K562 (cell line): Measurements from ENCODE around the gene ZFAND2B. TPM values are rescaled to one million over a fixed set of nuclear protein-coding genes. Genes with fewer than 3 reads are reported as not detected.

Source experiments
- ATAC-seq: fragments of 200-7000 bp; cut with Tn5 transposase; 3 replicates; pipeline ENCODE4 v1.9.1; 2020; ENCODE audit warnings: moderate library complexity
- BruUV-seq: library from RNA; stranded (reverse); fragments of 400-500 nt; replicated peaks from 2 replicates; lab custom pipeline; 2021; lab: Mats Ljungman, UMichigan
- CTCF ChIA-PET: fragments of 300-600 bp; formaldehyde crosslinking; extraction: SDS; loops from one replicate; lab custom pipeline; 2021; ENCODE audit warnings: low intra/inter-chr PET ratio; lab: Yijun Ruan, JAX
- POLR2A ChIA-PET: fragments of 300-600, 350-650 bp; sonication (Branson Sonifier 250); formaldehyde crosslinking; extraction: SDS; loops from one replicate; lab custom pipeline; 2021; ENCODE audit warnings: antibody characterized with exemption, inconsistent platforms; lab: Yijun Ruan, JAX
- DNase-seq, 4 experiments: peaks; one replicate each; pipeline versions ENCODE4 v3.0.0 to v3.0.0-alpha.2; 2011 to 2018; ENCODE audit warnings: low spot score in 3 of 4, mixed read lengths in 3 of 4; ENCODE audit errors: extremely low read depth in 1 of 4
- FAIRE-seq: peaks from 2 replicates; lab custom pipeline; 2011; peaks lifted over from hg19 to GRCh38; lab: Jason Lieb, UNC
- H2AFZ ChIP-seq: 2 replicates; pipeline ENCODE4 v1.6.0; 2011; ENCODE audit warnings: low read depth, low read length, control low read depth, inconsistent platforms
- H3K27ac ChIP-seq: fragments of 200-600 bp; 3 replicates; pipeline ENCODE4 v1.8.0; 2011; ENCODE audit warnings: low read depth, mild to moderate bottlenecking, control low read depth, inconsistent platforms, low read length, moderate library complexity, mixed read lengths; ENCODE audit errors: extremely low read depth
- H3K27me3 ChIP-seq, 2 experiments: fragments of 300-600 bp in 1 of 2; 2 replicates in 1 of 2; 3 replicates in 1 of 2; pipeline versions ENCODE4 v1.6.0 to v1.8.0; 2011; ENCODE audit warnings: inconsistent platforms in 2 of 2, low read length in 2 of 2, mild to moderate bottlenecking in 1 of 2, mixed read lengths in 1 of 2, moderate library complexity in 1 of 2; ENCODE audit not compliant: control insufficient read depth in 2 of 2, insufficient read depth in 2 of 2
- H3K36me3 ChIP-seq: fragments of 300-600 bp; 3 replicates; pipeline ENCODE4 v1.8.0; 2011; ENCODE audit warnings: mild to moderate bottlenecking, low read length, inconsistent platforms; ENCODE audit not compliant: control insufficient read depth, insufficient read depth
- H3K4me1 ChIP-seq, 2 experiments: fragments of 200-600 bp in 1 of 2; replicated peaks in 1 of 2; 2 replicates in 1 of 2; 3 replicates in 1 of 2; pipeline versions ENCODE4 v1.5.1 to v1.8.0; 2011; ENCODE audit warnings: inconsistent platforms in 2 of 2, low read length in 2 of 2, mild to moderate bottlenecking in 1 of 2, mixed read lengths in 1 of 2, moderate library complexity in 1 of 2; ENCODE audit not compliant: control insufficient read depth in 2 of 2, insufficient read depth in 2 of 2
- H3K4me2 ChIP-seq: 2 replicates; pipeline ENCODE4 v1.6.1; 2011; ENCODE audit warnings: low read length, control low read depth, inconsistent platforms, mixed read lengths; ENCODE audit not compliant: insufficient read depth
- H3K4me3 ChIP-seq: fragments of 200-600 bp; sonication (generic), shearing (Covaris generic); 2 replicates; pipeline ENCODE4 v1.5.1; 2016; ENCODE audit warnings: control low read depth, inconsistent platforms
- H3K79me2 ChIP-seq: fragments of 200-600 bp; 3 replicates; pipeline ENCODE4 v1.8.0; 2011; ENCODE audit warnings: low read length, inconsistent platforms; ENCODE audit not compliant: control insufficient read depth, insufficient read depth
- H3K9ac ChIP-seq, 2 experiments: 2 replicates each; pipeline versions ENCODE4 v1.6.0 to v1.6.1; 2011; ENCODE audit warnings: low read depth in 2 of 2, low read length in 2 of 2, control low read depth in 1 of 2, inconsistent platforms in 1 of 2, mild to moderate bottlenecking in 1 of 2, mixed read lengths in 1 of 2; ENCODE audit not compliant: insufficient read depth in 1 of 2
- H3K9me1 ChIP-seq: one replicate; pipeline ENCODE4 v1.6.0; 2011; ENCODE audit warnings: inconsistent platforms, mild to moderate bottlenecking, low read length, moderate library complexity; ENCODE audit not compliant: control insufficient read depth, insufficient read depth
- H3K9me3 ChIP-seq: replicated peaks from 2 replicates; pipeline ENCODE4 v1.5.1; 2011; ENCODE audit warnings: low read depth, low read length, inconsistent platforms; ENCODE audit not compliant: control insufficient read depth, insufficient read depth
- H4K20me1 ChIP-seq: replicated peaks from 2 replicates; pipeline ENCODE4 v1.6.1; 2011; ENCODE audit warnings: low read length, inconsistent platforms, mixed read lengths; ENCODE audit not compliant: control insufficient read depth, insufficient read depth
- BDP1 ChIP-seq: IDR thresholded peaks from 3 replicates; pipeline ENCODE4 v1.6.1; 2011; ENCODE audit not compliant: insufficient read length, insufficient read depth
- CHD1 ChIP-seq: fragments of 200-600 bp; sonication (generic); IDR thresholded peaks from one replicate; pipeline ENCODE4 v1.6.1; 2012; ENCODE audit warnings: mild to moderate bottlenecking, moderate library complexity, low read length, inconsistent platforms
- EHMT2 ChIP-seq: fragments of 450-650 bp; IDR thresholded peaks from 2 replicates; pipeline ENCODE4 v1.6.1; 2018; ENCODE audit warnings: antibody characterized with exemption
- NCOA2 ChIP-seq, 2 experiments: fragments of 450-650 bp; IDR thresholded peaks; 2 replicates each; pipeline ENCODE4 v1.6.1; 2018; ENCODE audit warnings: mild to moderate bottlenecking in 2 of 2, moderate library complexity in 1 of 2; ENCODE audit not compliant: partially characterized antibody in 2 of 2
- SPI1 ChIP-seq: IDR thresholded peaks from 2 replicates; pipeline ENCODE4 v1.6.1; 2011; ENCODE audit warnings: low read depth, low read length, control low read depth, borderline replicate concordance
- SUPT5H ChIP-seq: fragments of 450-650 bp; IDR thresholded peaks from 2 replicates; pipeline ENCODE4 v1.6.1; 2016
- ZBED1 ChIP-seq: IDR thresholded peaks from 2 replicates; pipeline ENCODE4 v1.6.1; 2014
- WGBS: fragments of 100-300 bp; shearing (Covaris generic); methylation state at CpG from one replicate; pipeline ENCODE4 v1.1.6; 2016; ENCODE audit warnings: low coverage, mixed read lengths; ENCODE audit not compliant: insufficient coverage; ENCODE audit errors: missing lambda C conversion rate; 5-methylcytosine and 5-hydroxymethylcytosine counted together
- in situ Hi-C: fragments of 300-500 bp; cut with MboI; formaldehyde crosslinking; loops from 4 replicates; pipeline ENCODE4 v1.15.0; 2018; ENCODE audit warnings: inconsistent platforms, mixed read lengths
- intact Hi-C: fragments of 100-400 bp; cut with micrococcal nuclease; formaldehyde crosslinking; loops from 2 replicates; pipeline ENCODE4 v1.14.2; 2022
- polyA plus RNA-seq, 8 experiments: library from polyadenylated mRNA; depleted of rRNA in 4 of 8; stranded (reverse) in 5 of 8; unstranded in 3 of 8; fragments of >200 nt; fragmentation: Nextera tagmentation in 2 of 8; fragmentation: Illumina TruSeq in 1 of 8; extraction: Ambion mirVana in 2 of 8; extraction: Trizol in 1 of 8; gene quantifications; 2 replicates each; pipeline versions ENCODE4 v1.2.1 to v1.2.3, GENCODE V29; 2011 to 2014; ENCODE audit warnings: inconsistent platforms in 1 of 8, missing spikeins in 1 of 8
- total RNA-seq, 7 experiments: library from RNA; depleted of rRNA in 6 of 7; stranded (reverse); fragments of >200 nt in 6 of 7; fragmentation: Illumina TruSeq in 2 of 7; extraction: Trizol in 2 of 7; gene quantifications; 2 replicates each; pipeline versions ENCODE4 v1.2.1 to v1.2.3, GENCODE V29; 2011 to 2021; ENCODE audit warnings: low replicate concordance in 1 of 7
- TF ChIP-seq, protein P1 (sequence below): fragments of 250-450 bp; sonication (Bioruptor Pico); IDR thresholded peaks from 2 replicates; pipeline ENCODE4 v1.8.0; 2022; ENCODE audit warnings: inconsistent platforms
- TF ChIP-seq, protein P2 (sequence below): sonication (generic); formaldehyde crosslinking; IDR thresholded peaks from 2 replicates; pipeline ENCODE4 v1.8.0; 2022; ENCODE audit warnings: mild to moderate bottlenecking, missing genetic modification reagents
- TF ChIP-seq, protein P3 (sequence below): fragments of 250-450 bp; sonication (Bioruptor Pico); IDR thresholded peaks from 2 replicates; pipeline ENCODE4 v1.9.0; 2021; ENCODE audit warnings: mild to moderate bottlenecking
- TF ChIP-seq, protein P4 (sequence below): sonication (generic); formaldehyde crosslinking; IDR thresholded peaks from 2 replicates; pipeline ENCODE4 v1.9.0; 2022; ENCODE audit warnings: mild to moderate bottlenecking, missing genetic modification reagents
- TF ChIP-seq, protein P5 (sequence below): fragments of 250-450 bp; sonication (Bioruptor Pico); IDR thresholded peaks from 2 replicates; pipeline ENCODE4 v1.5.0; 2021
- TF ChIP-seq, protein P6 (sequence below): fragments of 450-650 bp; IDR thresholded peaks from 2 replicates; pipeline ENCODE4 v1.6.1; 2017; ENCODE audit warnings: mild to moderate bottlenecking, moderate library complexity

Gene ZFAND2B
- total and polyA plus RNA-seq, 9 of the 15 experiments (the other 6 are each of a cell fraction or from before 2014, with no cell fraction given) = 9.9 to 33.3 (median 26.1) TPM

DNA sequence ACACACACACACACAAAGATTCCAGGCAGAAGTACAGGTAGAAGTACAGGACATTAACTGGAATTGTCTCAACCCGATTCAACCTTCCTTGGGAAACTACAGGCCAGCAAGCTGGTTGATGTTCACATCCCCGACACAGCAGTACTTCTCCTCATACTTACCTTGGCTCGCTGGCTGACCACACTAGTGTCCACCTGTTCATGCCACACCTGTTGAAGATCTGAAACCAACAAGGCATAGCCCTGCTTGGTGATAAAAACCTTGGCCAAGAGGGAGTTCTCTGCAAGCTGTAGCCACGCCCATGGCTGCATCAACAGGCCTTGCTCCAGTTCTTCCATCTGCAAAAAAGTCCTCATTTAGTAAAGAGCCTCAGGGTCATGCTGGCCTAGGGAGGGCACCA is 48.6 kb upstream of the ZFAND2B start (continued):
- no peak for TF ChIP-seq CHD1
- TF ChIP-seq, protein P1, sequence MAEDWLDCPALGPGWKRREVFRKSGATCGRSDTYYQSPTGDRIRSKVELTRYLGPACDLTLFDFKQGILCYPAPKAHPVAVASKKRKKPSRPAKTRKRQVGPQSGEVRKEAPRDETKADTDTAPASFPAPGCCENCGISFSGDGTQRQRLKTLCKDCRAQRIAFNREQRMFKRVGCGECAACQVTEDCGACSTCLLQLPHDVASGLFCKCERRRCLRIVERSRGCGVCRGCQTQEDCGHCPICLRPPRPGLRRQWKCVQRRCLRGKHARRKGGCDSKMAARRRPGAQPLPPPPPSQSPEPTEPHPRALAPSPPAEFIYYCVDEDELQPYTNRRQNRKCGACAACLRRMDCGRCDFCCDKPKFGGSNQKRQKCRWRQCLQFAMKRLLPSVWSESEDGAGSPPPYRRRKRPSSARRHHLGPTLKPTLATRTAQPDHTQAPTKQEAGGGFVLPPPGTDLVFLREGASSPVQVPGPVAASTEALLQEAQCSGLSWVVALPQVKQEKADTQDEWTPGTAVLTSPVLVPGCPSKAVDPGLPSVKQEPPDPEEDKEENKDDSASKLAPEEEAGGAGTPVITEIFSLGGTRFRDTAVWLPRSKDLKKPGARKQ = no peak
- TF ChIP-seq, protein P2, sequence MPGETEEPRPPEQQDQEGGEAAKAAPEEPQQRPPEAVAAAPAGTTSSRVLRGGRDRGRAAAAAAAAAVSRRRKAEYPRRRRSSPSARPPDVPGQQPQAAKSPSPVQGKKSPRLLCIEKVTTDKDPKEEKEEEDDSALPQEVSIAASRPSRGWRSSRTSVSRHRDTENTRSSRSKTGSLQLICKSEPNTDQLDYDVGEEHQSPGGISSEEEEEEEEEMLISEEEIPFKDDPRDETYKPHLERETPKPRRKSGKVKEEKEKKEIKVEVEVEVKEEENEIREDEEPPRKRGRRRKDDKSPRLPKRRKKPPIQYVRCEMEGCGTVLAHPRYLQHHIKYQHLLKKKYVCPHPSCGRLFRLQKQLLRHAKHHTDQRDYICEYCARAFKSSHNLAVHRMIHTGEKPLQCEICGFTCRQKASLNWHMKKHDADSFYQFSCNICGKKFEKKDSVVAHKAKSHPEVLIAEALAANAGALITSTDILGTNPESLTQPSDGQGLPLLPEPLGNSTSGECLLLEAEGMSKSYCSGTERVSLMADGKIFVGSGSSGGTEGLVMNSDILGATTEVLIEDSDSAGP (CRISPR knock-in tag) = no peak
- TF ChIP-seq, protein P3, sequence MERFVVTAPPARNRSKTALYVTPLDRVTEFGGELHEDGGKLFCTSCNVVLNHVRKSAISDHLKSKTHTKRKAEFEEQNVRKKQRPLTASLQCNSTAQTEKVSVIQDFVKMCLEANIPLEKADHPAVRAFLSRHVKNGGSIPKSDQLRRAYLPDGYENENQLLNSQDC (CRISPR knock-in tag) = no peak
- TF ChIP-seq BDP1 = no peak
- TF ChIP-seq ZBED1 = no peak
- no peak for TF ChIP-seq SPI1

DNA sequence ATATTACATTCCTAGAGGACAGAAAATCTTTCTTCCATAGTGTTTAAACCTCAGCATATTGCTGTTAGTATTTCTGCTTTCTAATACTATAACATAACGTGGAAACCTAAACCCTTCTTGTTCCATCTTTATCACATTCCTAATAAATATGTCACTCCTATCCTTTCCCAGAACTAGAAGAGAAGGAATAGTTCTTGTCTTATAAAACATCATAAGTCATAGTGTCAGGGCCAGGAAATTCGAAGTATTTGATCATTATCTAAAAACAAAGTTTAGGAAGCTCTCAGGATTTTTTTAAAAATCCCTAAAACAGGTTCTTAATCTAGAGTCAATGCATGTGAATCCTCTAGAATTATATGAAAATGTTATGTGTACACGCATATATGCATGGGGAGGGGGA is 48.0 kb upstream of the ZFAND2B start:
- H2AFZ ChIP-seq = no peak overlapping the region
- H3K27me3 ChIP-seq = no peaks in the 10 kb centered on the region
- no peak for DNase-seq
- H3K4me2 ChIP-seq = no peak overlapping the region
- H4K20me1 ChIP-seq = no peaks in the 10 kb centered on the region; the same call in 1 of the 2 replicates
- intact Hi-C loops (loop anchor here (10.0 kb wide), 1 partner anchor 304 kb away; the partner anchor contains the start of gene WNT6), in situ Hi-C loops (loop anchor here (5.0 to 10.0 kb wide), 2 partner anchors 101 to 134 kb away; no protein-coding TSS in a partner anchor)
- no peak overlapping the region for H3K9ac ChIP-seq
- H3K9me3 ChIP-seq = no peaks in the 10 kb centered on the region
- FAIRE-seq = no peak
- ChIA-PET CTCF (interaction anchor here (1.5 kb wide), 1 partner anchor 137 kb away, joined by 8 read pairs; no protein-coding TSS in a partner anchor), POLR2A (no interaction called here)
- no peak for ATAC-seq
- H3K9me1 ChIP-seq = no peaks in the 10 kb centered on the region
- no peaks in the 10 kb centered on the region; the same call in 2 of the 3 replicates for H3K79me2 ChIP-seq
- H3K36me3 ChIP-seq = 0 out of 3 replicates have a peak, but pooled peaks cover 9% of the 10 kb centered on the region
- WGBS = 43% methylated on average over 3 of the region's 3 CpGs
- H3K4me3 ChIP-seq = no peak overlapping the region
- no TSS peak for BruUV-seq
- peaks cover 8 to 13% of the 10 kb centered on the region in 2 experiments; a peak in 4 of 5 replicates for H3K4me1 ChIP-seq
- H3K27ac ChIP-seq = no peak overlapping the region
- TF ChIP-seq NCOA2 (IDR thresholded peaks at IDR 0.05; ENCODE audit: partially characterized antibody in 2 of 2) (no peak), SUPT5H (no peak), EHMT2 (no peak)
- TF ChIP-seq, protein P4, sequence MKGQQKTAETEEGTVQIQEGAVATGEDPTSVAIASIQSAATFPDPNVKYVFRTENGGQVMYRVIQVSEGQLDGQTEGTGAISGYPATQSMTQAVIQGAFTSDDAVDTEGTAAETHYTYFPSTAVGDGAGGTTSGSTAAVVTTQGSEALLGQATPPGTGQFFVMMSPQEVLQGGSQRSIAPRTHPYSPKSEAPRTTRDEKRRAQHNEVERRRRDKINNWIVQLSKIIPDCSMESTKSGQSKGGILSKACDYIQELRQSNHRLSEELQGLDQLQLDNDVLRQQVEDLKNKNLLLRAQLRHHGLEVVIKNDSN (CRISPR knock-in tag) = no peak
- TF ChIP-seq, protein P5, sequence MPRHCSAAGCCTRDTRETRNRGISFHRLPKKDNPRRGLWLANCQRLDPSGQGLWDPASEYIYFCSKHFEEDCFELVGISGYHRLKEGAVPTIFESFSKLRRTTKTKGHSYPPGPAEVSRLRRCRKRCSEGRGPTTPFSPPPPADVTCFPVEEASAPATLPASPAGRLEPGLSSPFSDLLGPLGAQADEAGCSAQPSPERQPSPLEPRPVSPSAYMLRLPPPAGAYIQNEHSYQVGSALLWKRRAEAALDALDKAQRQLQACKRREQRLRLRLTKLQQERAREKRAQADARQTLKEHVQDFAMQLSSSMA (CRISPR knock-in tag) = no peak
- TF ChIP-seq, protein P6, sequence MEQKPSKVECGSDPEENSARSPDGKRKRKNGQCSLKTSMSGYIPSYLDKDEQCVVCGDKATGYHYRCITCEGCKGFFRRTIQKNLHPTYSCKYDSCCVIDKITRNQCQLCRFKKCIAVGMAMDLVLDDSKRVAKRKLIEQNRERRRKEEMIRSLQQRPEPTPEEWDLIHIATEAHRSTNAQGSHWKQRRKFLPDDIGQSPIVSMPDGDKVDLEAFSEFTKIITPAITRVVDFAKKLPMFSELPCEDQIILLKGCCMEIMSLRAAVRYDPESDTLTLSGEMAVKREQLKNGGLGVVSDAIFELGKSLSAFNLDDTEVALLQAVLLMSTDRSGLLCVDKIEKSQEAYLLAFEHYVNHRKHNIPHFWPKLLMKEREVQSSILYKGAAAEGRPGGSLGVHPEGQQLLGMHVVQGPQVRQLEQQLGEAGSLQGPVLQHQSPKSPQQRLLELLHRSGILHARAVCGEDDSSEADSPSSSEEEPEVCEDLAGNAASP = no peak
